Femur (tissue), 1 donor: ENCODE results near the gene MRPS30.
"Not testable (repeated sequence)": the region's sequence is repeated elsewhere in the genome, so short reads cannot be mapped to it uniquely, and the experiment has no call there.

Source experiments
- DNase-seq: peaks from one replicate; pipeline ENCODE4 v3.0.0-alpha.2; 2017

The MRPS30 gene

GRCh38 chr5:44821164-44821563 is 12.4 kb downstream of the MRPS30 start:
- DNase-seq = no peak

DNA sequence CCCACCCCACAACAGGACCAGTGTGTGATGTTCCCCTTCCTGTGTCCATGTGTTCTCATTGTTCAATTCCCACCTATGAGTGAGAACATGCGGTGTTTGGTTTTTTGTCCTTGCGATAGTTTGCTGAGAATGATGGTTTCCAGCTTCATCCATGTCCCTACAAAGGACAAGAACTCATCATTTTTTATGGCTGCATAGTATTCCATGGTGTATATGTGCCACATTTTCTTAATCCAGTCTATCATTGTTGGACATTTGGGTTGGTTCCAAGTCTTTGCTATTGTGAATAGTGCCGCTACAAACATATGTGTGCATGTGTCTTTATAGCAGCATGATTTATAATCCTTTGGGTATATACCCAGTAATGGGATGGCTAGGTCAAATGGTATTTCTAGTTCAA is 15.9 kb downstream of the MRPS30 start:
- DNase-seq = not testable (repeated sequence)

DNA sequence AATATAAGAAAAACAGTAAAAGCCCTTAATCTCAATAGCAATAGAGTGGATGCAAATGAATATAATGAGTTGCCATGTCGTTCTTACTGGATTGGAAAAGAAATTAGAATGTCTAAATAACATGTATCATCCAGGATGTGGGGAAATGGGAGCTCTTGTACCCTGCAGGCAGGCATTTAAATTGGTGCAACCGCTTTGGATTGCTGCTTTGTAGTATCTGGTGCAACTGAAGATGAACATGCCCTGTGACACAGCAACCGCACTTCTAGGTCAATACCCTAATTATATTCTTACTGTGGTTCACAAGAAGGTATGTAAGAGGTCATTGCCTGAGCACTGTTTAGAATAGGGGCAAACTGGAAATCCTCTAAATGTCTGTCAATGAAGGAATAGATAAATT is 18.9 kb downstream of the MRPS30 start:
- DNase-seq = no peak

DNA sequence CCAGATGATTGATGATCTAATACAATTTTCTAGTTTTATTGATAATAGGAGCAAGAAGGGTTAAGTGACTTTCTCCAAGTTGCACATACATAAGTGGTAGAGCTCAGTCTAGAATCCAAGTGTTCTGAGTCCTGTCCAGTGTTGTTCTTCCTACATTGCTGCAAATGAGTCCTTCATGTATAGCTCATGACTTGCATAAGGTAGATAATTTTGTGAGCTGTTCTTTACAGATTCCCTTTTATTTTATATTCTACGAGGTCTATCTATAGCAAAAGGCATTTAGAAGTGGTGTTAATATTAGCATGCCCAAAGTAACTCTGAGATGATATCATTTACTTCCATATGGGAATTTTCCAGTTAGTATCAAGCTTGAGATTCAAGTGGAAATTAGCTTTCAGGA is 20.0 kb downstream of the MRPS30 start:
- no peak for DNase-seq

DNA sequence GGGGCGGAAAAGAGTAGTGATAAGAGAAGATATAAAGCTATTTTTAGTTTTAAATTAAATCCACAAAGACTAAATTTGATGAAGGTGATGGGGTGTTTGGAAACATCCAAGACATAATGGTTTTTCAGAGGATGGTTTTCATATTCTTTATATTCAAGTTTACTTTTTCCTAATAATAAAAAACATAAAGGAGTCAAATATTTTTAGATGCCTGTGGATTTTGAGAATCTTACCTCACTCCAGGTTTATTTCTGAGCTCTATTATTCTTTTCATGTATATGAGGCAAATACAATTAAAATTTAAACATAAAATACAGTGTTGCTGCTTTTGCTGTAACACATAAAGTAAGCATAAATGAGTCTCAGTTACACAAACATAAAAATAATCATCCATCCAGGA is 22.2 kb downstream of the MRPS30 start:
- DNase-seq = no peak

GRCh38 chr5:44833249-44833648 is 24.5 kb downstream of the MRPS30 start:
- no peak for DNase-seq

- no peak for DNase-seq
Measured at GRCh38 chr5:44835693-44836092, 26.9 kb downstream of the MRPS30 start.

- no peak for DNase-seq
Measured at GRCh38 chr5:44839018-44839681, 30.4 kb downstream of the MRPS30 start.

GRCh38 chr5:44842496-44843282 is 33.9 kb downstream of the MRPS30 start:
- no peak for DNase-seq

GRCh38 chr5:44844744-44845143 is 36.0 kb downstream of the MRPS30 start:
- DNase-seq = no peak

DNA sequence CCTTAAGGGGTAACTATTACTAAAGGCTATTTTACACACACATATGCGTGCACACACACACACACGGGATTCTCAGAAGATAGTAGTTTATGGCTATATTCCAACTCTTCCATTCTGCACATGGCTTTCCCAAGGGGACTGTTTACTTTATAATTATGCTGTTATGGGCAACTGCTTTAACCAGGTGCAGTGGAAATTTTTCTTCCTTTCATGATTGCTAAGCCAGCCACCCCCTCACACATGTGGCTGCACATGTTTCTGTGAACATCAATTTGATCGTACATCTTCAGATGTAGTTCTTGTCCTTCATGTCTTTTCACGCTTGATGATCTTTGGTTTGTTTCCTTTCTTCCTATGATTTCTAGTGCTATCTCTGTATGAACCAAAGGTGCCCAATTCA is 37.0 kb downstream of the MRPS30 start:
- DNase-seq = no peak

- DNase-seq = no peak
Measured at GRCh38 chr5:44847206-44847852, 38.6 kb downstream of the MRPS30 start.

- DNase-seq = no peak
Measured at GRCh38 chr5:44860267-44860666, 51.5 kb downstream of the MRPS30 start.

GRCh38 chr5:44862808-44863207 is 54.1 kb downstream of the MRPS30 start:
- DNase-seq = no peak
